Smooth muscle cell (in vitro differentiated cells): ENCODE measurements around the gene BCL2L1. TPM values are rescaled to one million over a fixed set of nuclear protein-coding genes. Genes with fewer than 3 reads are reported as not detected.

Experiments
- DNase-seq: peaks from one replicate; lab custom pipeline; 2025; ENCODE audit not compliant: unreplicated experiment; lab: John Stamatoyannopoulos, UW
- H2AFZ ChIP-seq: fragments of 200-600 bp; sonication (generic); 2 replicates; pipeline ENCODE4 v1.6.0; 2016; ENCODE audit warnings: antibody characterized with exemption, low read depth, mild to moderate bottlenecking
- H3F3A ChIP-seq: fragments of 200-600 bp; sonication (generic); 2 replicates; pipeline ENCODE4 v1.6.0; 2017; ENCODE audit warnings: antibody characterized with exemption, low read depth
- H3K27ac ChIP-seq: fragments of 200-600 bp; sonication (generic); 2 replicates; pipeline ENCODE4 v1.5.1; 2016; ENCODE audit warnings: low read depth, mild to moderate bottlenecking
- H3K27me3 ChIP-seq: fragments of 200-600 bp; sonication (generic); 2 replicates; pipeline ENCODE4 v1.6.1; 2016; ENCODE audit warnings: low read depth, mild to moderate bottlenecking
- H3K36me3 ChIP-seq: fragments of 200-600 bp; sonication (generic); 2 replicates; pipeline ENCODE4 v1.5.1; 2016; ENCODE audit warnings: low read depth
- H3K4me1 ChIP-seq: fragments of 200-600 bp; sonication (generic); 2 replicates; pipeline ENCODE4 v1.5.1; 2016; ENCODE audit warnings: low read depth
- H3K4me2 ChIP-seq: fragments of 200-600 bp; sonication (generic); 2 replicates; pipeline ENCODE4 v1.6.0; 2016; ENCODE audit warnings: mild to moderate bottlenecking
- H3K4me3 ChIP-seq: fragments of 200-600 bp; sonication (generic); 2 replicates; pipeline ENCODE4 v1.5.1; 2016; ENCODE audit warnings: mild to moderate bottlenecking
- H3K79me2 ChIP-seq: fragments of 200-600 bp; sonication (generic); 2 replicates; pipeline ENCODE4 v1.6.0; 2016; ENCODE audit warnings: low read depth, mild to moderate bottlenecking
- H3K9ac ChIP-seq: fragments of 200-600 bp; sonication (generic); 2 replicates; pipeline ENCODE4 v1.6.0; 2016; ENCODE audit warnings: low read depth
- H3K9me3 ChIP-seq: fragments of 200-600 bp; sonication (generic); replicated peaks from 2 replicates; pipeline ENCODE4 v1.5.1; 2016; ENCODE audit warnings: low read depth
- H4K20me1 ChIP-seq: fragments of 200-600 bp; sonication (generic); 2 replicates; pipeline ENCODE4 v1.6.0; 2016; ENCODE audit warnings: low read depth
- CTCF ChIP-seq: fragments of 200-600 bp; sonication (generic); IDR thresholded peaks from 2 replicates; pipeline ENCODE4 v1.5.1; 2017; ENCODE audit warnings: borderline replicate concordance, mild to moderate bottlenecking, antibody characterized with exemption; ENCODE audit not compliant: insufficient read depth, poor library complexity, severe bottlenecking
- WGBS: methylation state at CpG from one replicate; pipeline ENCODE4 v1.1.7; 2016; ENCODE audit warnings: low lambda C conversion rate; 5-methylcytosine and 5-hydroxymethylcytosine counted together
- polyA plus RNA-seq: library from polyadenylated mRNA; unstranded; fragments of >200 nt; fragmentation: Nextera tagmentation; extraction: Ambion mirVana; gene quantifications from 2 replicates; pipeline ENCODE4 v1.2.1, GENCODE V29; 2016
- total RNA-seq: library from RNA; depleted of rRNA; stranded (reverse); fragments of >200 nt; gene quantifications from 2 replicates; pipeline ENCODE4 v1.2.3, GENCODE V29; 2014

Gene BCL2L1
- total and polyA plus RNA-seq, 2 experiments from 2014 or later, result 24.8 to 47.0 TPM

GRCh38 chr20:31667315-31668285 lies 55.1 kb downstream of the BCL2L1 start:
- no peaks in the 10 kb centered on the region for H3K4me1 ChIP-seq

DNA sequence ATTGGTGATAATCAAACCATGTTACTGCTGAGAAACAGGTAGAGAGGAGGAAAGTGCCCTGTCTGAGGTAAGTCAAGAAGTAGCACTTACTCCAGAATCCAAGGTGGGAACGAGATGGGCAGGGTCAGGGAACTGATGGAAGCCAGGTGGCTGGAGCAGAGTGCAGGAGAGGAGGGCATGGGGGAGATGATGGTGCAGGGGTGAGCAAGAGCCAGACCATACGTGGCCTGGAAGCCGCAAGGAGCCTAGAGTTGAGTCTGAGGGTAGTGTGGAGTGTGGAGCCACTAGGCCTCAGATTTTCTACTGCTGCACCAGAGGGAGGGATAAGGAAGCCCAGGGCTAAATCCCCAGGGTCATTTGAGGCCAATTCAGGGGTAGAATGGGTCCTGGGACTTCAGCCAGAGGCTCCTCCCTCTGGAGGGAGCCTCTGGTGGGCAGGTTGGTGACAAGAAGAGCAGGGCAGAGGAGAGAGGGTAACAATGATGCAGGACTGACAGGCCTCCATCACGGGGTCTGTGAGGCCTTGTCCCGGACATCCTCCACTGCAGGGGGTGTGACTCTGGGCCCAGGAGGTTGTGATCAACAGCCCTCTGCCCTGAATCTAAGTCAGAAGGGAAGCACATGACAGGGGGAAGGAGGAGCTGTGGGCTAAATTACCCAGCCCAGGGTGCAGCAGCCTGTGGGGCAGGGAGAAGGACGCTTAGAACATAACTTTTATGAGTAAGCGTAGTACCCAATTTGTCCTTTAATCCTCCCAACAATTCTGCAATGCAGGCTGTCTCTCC lies 56.2 kb downstream of the BCL2L1 start:
- peaks cover 7% of the 10 kb centered on the region for H3K79me2 ChIP-seq
- peaks cover under 1% of the 10 kb centered on the region for H3K4me1 ChIP-seq

More at GRCh38 chr20:31667315-31668285, 55.1 kb downstream of the BCL2L1 start:
- 96% methylated on average over 15 of the region's 15 CpGs for WGBS
- Histone ChIP-seq H3F3A (peaks cover 16% of the 10 kb centered on the region), H3K36me3 (no peaks in the 10 kb centered on the region), H2AFZ (no peak overlapping the region), H3K27me3 (no peaks in the 10 kb centered on the region), H3K4me3 (no peak overlapping the region), H3K9ac (no peak overlapping the region), H3K27ac (no peak overlapping the region), H4K20me1 (peaks cover 47% of the 10 kb centered on the region), H3K4me2 (no peak overlapping the region), H3K79me2 (peaks cover 7% of the 10 kb centered on the region), H3K9me3 (no peaks in the 10 kb centered on the region)
- DNase-seq, result no peak
- TF ChIP-seq CTCF, result no peak

DNA sequence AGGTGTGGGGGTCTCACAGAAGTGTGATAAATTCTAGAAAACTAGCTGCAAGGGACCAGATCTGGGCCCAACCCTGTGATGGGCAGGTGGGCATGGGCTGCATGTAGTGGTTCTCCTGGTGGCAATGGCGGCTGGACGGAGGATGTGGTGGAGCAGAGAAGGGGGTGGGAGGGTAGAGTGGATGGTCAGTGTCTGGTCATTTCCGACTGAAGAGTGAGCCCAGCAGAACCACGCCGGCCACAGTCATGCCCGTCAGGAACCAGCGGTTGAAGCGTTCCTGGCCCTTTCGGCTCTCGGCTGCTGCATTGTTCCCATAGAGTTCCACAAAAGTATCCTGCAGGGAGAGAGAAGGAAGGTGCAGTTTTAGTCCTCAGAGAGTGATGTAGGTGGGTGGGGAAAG lies 56.9 kb downstream of the BCL2L1 start:
- Histone ChIP-seq H3K9ac (no peak overlapping the region), H3K4me2 (no peak overlapping the region), H3K9me3 (no peaks in the 10 kb centered on the region), H3F3A (peaks cover 11% of the 10 kb centered on the region), H3K79me2 (peaks cover 7% of the 10 kb centered on the region), H3K27ac (no peak overlapping the region), H2AFZ (no peak overlapping the region), H3K4me1 (peaks cover 3% of the 10 kb centered on the region), H3K4me3 (no peak overlapping the region), H3K27me3 (no peaks in the 10 kb centered on the region), H3K36me3 (no peaks in the 10 kb centered on the region), H4K20me1 (peaks cover 31% of the 10 kb centered on the region)
- no peak for TF ChIP-seq CTCF
- WGBS, result 99% methylated on average over 10 of the region's 10 CpGs
- DNase-seq, result no peak

More for the DNA sequence above, 56.2 kb downstream of the BCL2L1 start:
- H3K9ac ChIP-seq, result no peak overlapping the region
- no peak overlapping the region for H3K4me2 ChIP-seq
- H2AFZ ChIP-seq, result no peak overlapping the region
- H3K4me3 ChIP-seq, result no peak overlapping the region
- TF ChIP-seq CTCF, result no peak
- peaks cover 16% of the 10 kb centered on the region for H3F3A ChIP-seq
- no peak overlapping the region for H3K27ac ChIP-seq
- H3K9me3 ChIP-seq, result no peaks in the 10 kb centered on the region
- WGBS, result 83% methylated on average over 7 of the region's 7 CpGs
- H3K36me3 ChIP-seq, result no peaks in the 10 kb centered on the region
- H3K27me3 ChIP-seq, result no peaks in the 10 kb centered on the region
- no peak for DNase-seq
- peaks cover 38% of the 10 kb centered on the region for H4K20me1 ChIP-seq
